Suprapubic skin (tissue), 3 donors: ENCODE results near the gene LRRC42.

Experiments
- CTCF ChIP-seq, 2 donors: fragments of 200-600 bp in 1 of 2; fragments of 450-650 bp in 1 of 2; sonication (generic) in 1 of 2; IDR thresholded peaks; one replicate each; pipeline ENCODE4 v1.5.1; 2016 to 2019; ENCODE audit warnings: antibody characterized with exemption in 2 of 2, mild to moderate bottlenecking in 1 of 2, moderate library complexity in 1 of 2
- POLR2A ChIP-seq, 2 donors: fragments of 450-650 bp; IDR thresholded peaks; one replicate each; pipeline ENCODE4 v1.6.1; 2017; ENCODE audit warnings: antibody characterized with exemption in 2 of 2, mild to moderate bottlenecking in 2 of 2, moderate library complexity in 2 of 2

DNA sequence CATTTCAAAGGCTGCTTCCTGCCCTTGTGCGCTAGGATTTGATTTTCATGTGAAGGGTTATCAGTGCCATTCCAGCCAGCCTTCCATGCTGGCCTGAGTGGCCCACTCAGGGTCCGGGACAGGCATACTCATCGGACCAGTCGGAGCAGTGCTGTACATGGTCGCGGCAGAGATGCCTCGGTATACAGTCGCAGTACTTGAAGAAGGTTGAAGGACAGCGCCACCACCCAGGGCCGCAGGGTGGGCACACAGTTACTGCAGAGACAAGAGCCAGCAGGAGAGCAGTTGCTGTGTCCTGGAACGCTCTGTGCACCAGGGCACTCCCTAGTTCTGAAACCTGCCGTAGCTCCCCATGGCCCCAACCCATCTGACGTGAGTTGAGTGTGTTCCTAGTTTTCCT, 62.7 kb downstream of the LRRC42 start:
- TF ChIP-seq CTCF (IDR thresholded peaks at IDR 0.05) (no peak), POLR2A (IDR thresholded peaks at IDR 0.05) (no peak)
